ENCODE data around the gene UNC5CL.

GRCh38 chr6:41042226-41043055 is 3.4 kb upstream of the UNC5CL start, which contains the start of gene TSPO2:
- TF ChIP-seq CTCF (conservative IDR thresholded peaks at IDR 0.05; ENCODE audit: low read depth, low read length), result no peak
- TF ChIP-seq EZH2 (IDR thresholded peaks at IDR 0.05; ENCODE audit: borderline replicate concordance, low read depth, low read length, poor library complexity, severe bottlenecking), result no peak
